HepG2 (cell line): ENCODE measurements around the gene ZNF121. TPM values are rescaled to one million over a fixed set of nuclear protein-coding genes. Genes with fewer than 3 reads are reported as not detected.

Experiments
- ARNT2 ChIP-seq: sonication (generic); formaldehyde crosslinking; IDR thresholded peaks from 2 replicates; pipeline ENCODE4 v1.8.0; 2022; ENCODE audit warnings: mild to moderate bottlenecking, low read depth, missing genetic modification reagents, moderate library complexity
- ARNTL ChIP-seq: sonication (generic); formaldehyde crosslinking; IDR thresholded peaks from 2 replicates; pipeline ENCODE4 v1.4.0; 2020; ENCODE audit warnings: mild to moderate bottlenecking, missing genetic modification reagents
- CEBPZ ChIP-seq: IDR thresholded peaks from 2 replicates; pipeline ENCODE4 v1.6.1; 2012; ENCODE audit warnings: low read length, improper control_type of control experiment
- GPN1 ChIP-seq: sonication (generic); formaldehyde crosslinking; IDR thresholded peaks from 2 replicates; pipeline ENCODE4 v1.5.1; 2020; ENCODE audit warnings: missing genetic modification reagents, borderline replicate concordance
- MATR3 ChIP-seq: sonication (generic); formaldehyde crosslinking; IDR thresholded peaks from 2 replicates; pipeline ENCODE4 v1.4.0; 2020; ENCODE audit warnings: missing genetic modification reagents
- SNAI1 ChIP-seq: sonication (generic); formaldehyde crosslinking; IDR thresholded peaks from 2 replicates; pipeline ENCODE4 v1.5.0; 2020; ENCODE audit warnings: mild to moderate bottlenecking, missing genetic modification reagents, borderline replicate concordance
- SNAPC2 ChIP-seq: sonication (generic); formaldehyde crosslinking; IDR thresholded peaks from 2 replicates; pipeline ENCODE4 v1.8.1; 2022; ENCODE audit warnings: mild to moderate bottlenecking, missing genetic modification reagents
- TRIM24 ChIP-seq: sonication (generic); formaldehyde crosslinking; IDR thresholded peaks from 2 replicates; pipeline ENCODE4 v1.8.0; 2022; ENCODE audit warnings: mild to moderate bottlenecking, missing genetic modification reagents
- ZBTB49 ChIP-seq: sonication (generic); formaldehyde crosslinking; IDR thresholded peaks from 2 replicates; pipeline ENCODE4 v1.4.0; 2020; ENCODE audit warnings: missing genetic modification reagents, borderline replicate concordance
- ZHX1 ChIP-seq: sonication (generic); formaldehyde crosslinking; IDR thresholded peaks from 2 replicates; pipeline ENCODE4 v1.8.1; 2022; ENCODE audit warnings: low read depth, mild to moderate bottlenecking, missing genetic modification reagents
- ZNF18 ChIP-seq: sonication (generic); formaldehyde crosslinking; IDR thresholded peaks from 2 replicates; pipeline ENCODE4 v1.8.0; 2022; ENCODE audit warnings: mild to moderate bottlenecking, missing genetic modification reagents; ENCODE audit not compliant: insufficient replicate concordance
- ZNF816 ChIP-seq: sonication (generic); formaldehyde crosslinking; IDR thresholded peaks from 2 replicates; pipeline ENCODE4 v1.8.0; 2022; ENCODE audit warnings: missing genetic modification reagents, mild to moderate bottlenecking, borderline replicate concordance
- ZSCAN20 ChIP-seq: sonication (generic); formaldehyde crosslinking; IDR thresholded peaks from 2 replicates; pipeline ENCODE4 v1.4.0; 2020; ENCODE audit warnings: missing genetic modification reagents, mild to moderate bottlenecking, borderline replicate concordance
- polyA plus RNA-seq, 8 experiments: library from polyadenylated mRNA; depleted of rRNA in 3 of 8; stranded (reverse) in 7 of 8; unstranded in 1 of 8; fragments of >200 nt; fragmentation: Illumina TruSeq in 4 of 8; extraction: Trizol in 4 of 8; gene quantifications; 2 replicates each; pipeline versions ENCODE4 v1.2.1 to v1.2.3, GENCODE V29; 2011 to 2016; ENCODE audit warnings: low read depth in 4 of 8, missing spikeins in 1 of 8, mixed read lengths in 1 of 8; ENCODE audit not compliant: insufficient read depth in 1 of 8
- total RNA-seq, 5 experiments: library from RNA; depleted of rRNA; stranded (reverse); fragments of >200 nt; fragmentation: Illumina TruSeq; extraction: Trizol; gene quantifications; 2 replicates each; pipeline ENCODE4 v1.2.3, GENCODE V29; 2016; ENCODE audit warnings: low read depth in 1 of 5
- TF ChIP-seq, protein P1 (sequence below): sonication (generic); formaldehyde crosslinking; conservative IDR thresholded peaks from 2 replicates; pipeline ENCODE4 v1.4.0; 2020; ENCODE audit warnings: missing genetic modification reagents

ZNF121 gene
- total and polyA plus RNA-seq, 2 of the 13 experiments (the other 11 are each of a cell fraction or from before 2014, with no cell fraction given) = 7.8 to 56.3 TPM

- no peak for TF ChIP-seq ZBTB49 (CRISPR knock-in tag)
- TF ChIP-seq SNAI1 (CRISPR knock-in tag) = 0 out of 2 replicates have a peak, but pooled peaks have one; percentile 49
- no peak; the same call in 1 of the 2 replicates for TF ChIP-seq ZNF816 (CRISPR knock-in tag)
- TF ChIP-seq ZNF18 (CRISPR knock-in tag) = no peak
- no peak for TF ChIP-seq CEBPZ
- peak; percentile 85; the same call in 1 of the 2 replicates for TF ChIP-seq ZSCAN20 (CRISPR knock-in tag)
- TF ChIP-seq, protein P1, sequence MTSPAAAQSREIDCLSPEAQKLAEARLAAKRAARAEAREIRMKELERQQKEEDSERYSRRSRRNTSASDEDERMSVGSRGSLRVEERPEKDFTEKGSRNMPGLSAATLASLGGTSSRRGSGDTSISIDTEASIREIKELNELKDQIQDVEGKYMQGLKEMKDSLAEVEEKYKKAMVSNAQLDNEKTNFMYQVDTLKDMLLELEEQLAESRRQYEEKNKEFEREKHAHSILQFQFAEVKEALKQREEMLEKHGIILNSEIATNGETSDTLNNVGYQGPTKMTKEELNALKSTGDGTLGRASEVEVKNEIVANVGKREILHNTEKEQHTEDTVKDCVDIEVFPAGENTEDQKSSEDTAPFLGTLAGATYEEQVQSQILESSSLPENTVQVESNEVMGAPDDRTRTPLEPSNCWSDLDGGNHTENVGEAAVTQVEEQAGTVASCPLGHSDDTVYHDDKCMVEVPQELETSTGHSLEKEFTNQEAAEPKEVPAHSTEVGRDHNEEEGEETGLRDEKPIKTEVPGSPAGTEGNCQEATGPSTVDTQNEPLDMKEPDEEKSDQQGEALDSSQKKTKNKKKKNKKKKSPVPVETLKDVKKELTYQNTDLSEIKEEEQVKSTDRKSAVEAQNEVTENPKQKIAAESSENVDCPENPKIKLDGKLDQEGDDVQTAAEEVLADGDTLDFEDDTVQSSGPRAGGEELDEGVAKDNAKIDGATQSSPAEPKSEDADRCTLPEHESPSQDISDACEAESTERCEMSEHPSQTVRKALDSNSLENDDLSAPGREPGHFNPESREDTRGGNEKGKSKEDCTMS = no peak
- no peak for TF ChIP-seq ARNT2
- TF ChIP-seq SNAPC2 (CRISPR knock-in tag) = no peak
- no peak for TF ChIP-seq TRIM24
- 0 out of 2 replicates have a peak, but pooled peaks have one; percentile 47 for TF ChIP-seq ARNTL (CRISPR knock-in tag)
- TF ChIP-seq GPN1 (CRISPR knock-in tag) = no peak
- TF ChIP-seq MATR3 (CRISPR knock-in tag) = no peak
- TF ChIP-seq ZHX1 (CRISPR knock-in tag) = no peak
Measured at GRCh38 chr19:9621156-9622037, 37.1 kb upstream of the ZNF121 start, which contains the start of gene ZNF561 (continued).
